Measurements from ENCODE around the gene KIFC1. TPM values are rescaled to one million over a fixed set of nuclear protein-coding genes. Genes with fewer than 3 reads are reported as not detected.

Gene KIFC1
- total and polyA plus RNA-seq, 9 of the 15 experiments (the other 6 are each of a cell fraction or from before 2014, with no cell fraction given) = 1.3 to 95.2 (median 76.9) TPM

GRCh38 chr6:33391278-33391921, at the start of gene KIFC1 (continued):
- peak; percentile 86 to 93 for TF ChIP-seq MNT (conservative IDR thresholded peaks at IDR 0.05)
- TF ChIP-seq ZFPM2 (CRISPR knock-in tag; IDR thresholded peaks at IDR 0.05) = no peak
- no peak for TF ChIP-seq ARHGAP35 (IDR thresholded peaks at IDR 0.05; ENCODE audit: partially characterized antibody)
- peak; percentile 18; the same call in 1 of the 2 replicates for TF ChIP-seq BCOR (IDR thresholded peaks at IDR 0.05)
- TF ChIP-seq ZKSCAN8 (CRISPR knock-in tag; IDR thresholded peaks at IDR 0.05) = no peak
- TF ChIP-seq ZNF583 (CRISPR knock-in tag; IDR thresholded peaks at IDR 0.05) = 0 out of 2 replicates have a peak, but pooled peaks have one; percentile 3
- TF ChIP-seq TCFL5 (CRISPR knock-in tag; conservative IDR thresholded peaks at IDR 0.05) = no peak
- TF ChIP-seq ARID2 (IDR thresholded peaks at IDR 0.05) = no peak
- no peak for TF ChIP-seq NCOA2 (IDR thresholded peaks at IDR 0.05; ENCODE audit: partially characterized antibody in 2 of 2)
- TF ChIP-seq ZBTB34 (CRISPR knock-in tag; IDR thresholded peaks at IDR 0.05) = no peak
- TF ChIP-seq RFX1 (IDR thresholded peaks at IDR 0.05) = no peak
- TF ChIP-seq ZNF24 (IDR thresholded peaks at IDR 0.05) = peak; percentile 99
- no peak for TF ChIP-seq SFPQ (IDR thresholded peaks at IDR 0.05; ENCODE audit: low read depth, low read length)
- TF ChIP-seq MBD1 (CRISPR knock-in tag; IDR thresholded peaks at IDR 0.05) = no peak
- TF ChIP-seq FOXK2 (conservative IDR thresholded peaks at IDR 0.05 in 1 of 2, IDR thresholded peaks at IDR 0.05 in 1 of 2; ENCODE audit: low read depth in 2 of 2) = peak; percentile 94
- TF ChIP-seq ZBTB5 (IDR thresholded peaks at IDR 0.05) = no peak
- no peak for TF ChIP-seq DLX4 (CRISPR knock-in tag; IDR thresholded peaks at IDR 0.05)
